B cell (primary cell): ENCODE data around the gene NOTCH3. TPM values are rescaled to one million over a fixed set of nuclear protein-coding genes. Genes with fewer than 3 reads are reported as not detected.

Experiments
- ATAC-seq: fragments of 200-7000 bp; cut with Tn5 transposase; one replicate; pipeline ENCODE4 v1.10.0; 2021; ENCODE audit warnings: low read depth, mild to moderate bottlenecking, moderate number of reproducible peaks, moderate library complexity
- CTCF ChIA-PET: fragments of 350-600 bp; sonication (Branson Sonifier 250); formaldehyde crosslinking; loops from one replicate; lab custom pipeline; 2021; ENCODE audit warnings: antibody characterized with exemption, inconsistent platforms; lab: Charles Lee
- POLR2A ChIA-PET: fragments of 350-600 bp; sonication (Branson Sonifier 250); formaldehyde crosslinking; loops from one replicate; lab custom pipeline; 2021; ENCODE audit warnings: antibody characterized with exemption; lab: Charles Lee
- DNase-seq: peaks from one replicate; pipeline ENCODE4 v3.0.0; 2013
- H2AFZ ChIP-seq: 2 replicates; pipeline ENCODE4 v1.6.1; 2012; ENCODE audit warnings: mild to moderate bottlenecking, low read depth, low read length; ENCODE audit not compliant: insufficient read depth, poor library complexity, severe bottlenecking
- H3K27ac ChIP-seq, 2 donors: 1 replicate in 1 of 2; 2 replicates in 1 of 2; pipeline ENCODE4 v1.5.1; 2012 to 2013; ENCODE audit warnings: low read length in 2 of 2, mild to moderate bottlenecking in 2 of 2, moderate library complexity in 1 of 2
- H3K27me3 ChIP-seq, 4 experiments: fragments of 200-600 bp in 1 of 4; sonication (generic) in 1 of 4; replicated peaks in 1 of 4; 1 replicate in 2 of 4; 2 replicates in 2 of 4; pipeline versions ENCODE4 v1.6.1 to v1.7.0; 2013 to 2016; ENCODE audit warnings: low read length in 3 of 4, mild to moderate bottlenecking in 2 of 4, mixed read lengths in 1 of 4, moderate library complexity in 1 of 4; ENCODE audit not compliant: insufficient read depth in 4 of 4, control insufficient read depth in 3 of 4; ENCODE audit errors: control extremely low read depth in 1 of 4
- H3K36me3 ChIP-seq, 2 experiments: replicated peaks in 1 of 2; 1 replicate in 1 of 2; 2 replicates in 1 of 2; pipeline versions ENCODE4 v1.6.1 to v1.7.1; 2013; ENCODE audit warnings: low read length in 1 of 2; ENCODE audit not compliant: insufficient read depth in 2 of 2, control insufficient read depth in 1 of 2; ENCODE audit errors: control extremely low read depth in 1 of 2, extremely low read depth in 1 of 2
- H3K4me1 ChIP-seq, 2 donors: fragments of 200-600 bp in 1 of 2; sonication (generic) in 1 of 2; 1 replicate in 1 of 2; 2 replicates in 1 of 2; pipeline versions ENCODE4 v1.5.1 to v1.6.1; 2013 to 2017; ENCODE audit warnings: low read length in 2 of 2; ENCODE audit not compliant: control insufficient read depth in 2 of 2, insufficient read depth in 2 of 2
- H3K4me2 ChIP-seq: replicated peaks from 2 replicates; pipeline ENCODE3; 2012; ENCODE audit warnings: mild to moderate bottlenecking, low read depth, low read length; ENCODE audit not compliant: poor library complexity, severe bottlenecking
- H3K4me3 ChIP-seq, 5 experiments: fragments of 200-600 bp in 1 of 5; sonication (generic) in 1 of 5; 1 replicate in 3 of 5; 2 replicates in 2 of 5; pipeline versions ENCODE4 v1.5.1 to v1.7.0; 2011 to 2016; ENCODE audit warnings: low read length in 4 of 5, mild to moderate bottlenecking in 4 of 5, low read depth in 2 of 5, control low read depth in 1 of 5, moderate library complexity in 1 of 5; ENCODE audit not compliant: insufficient read depth in 1 of 5; ENCODE audit errors: control extremely low read depth in 1 of 5, extremely low read depth in 1 of 5
- H3K79me2 ChIP-seq: fragments of 200-600 bp; sonication (generic); one replicate; pipeline ENCODE4 v1.6.0; 2016; ENCODE audit warnings: low read length; ENCODE audit not compliant: control insufficient read depth, insufficient read depth
- H3K9ac ChIP-seq: fragments of 200-600 bp; sonication (generic); 2 replicates; pipeline ENCODE4 v1.6.1; 2017; ENCODE audit warnings: mild to moderate bottlenecking, low read length, moderate library complexity
- H3K9me3 ChIP-seq, 3 donors: one replicate each; pipeline versions ENCODE4 v1.6.1 to v1.7.1; 2013; ENCODE audit warnings: low read length in 2 of 3; ENCODE audit not compliant: control insufficient read depth in 2 of 3, insufficient read depth in 1 of 3; ENCODE audit errors: control extremely low read depth in 1 of 3
- H4K20me1 ChIP-seq: 2 replicates; pipeline ENCODE4 v1.6.0; 2012; ENCODE audit warnings: mild to moderate bottlenecking, low read length; ENCODE audit not compliant: insufficient read depth, control insufficient read depth, poor library complexity, severe bottlenecking
- H3K27ac Mint-ChIP-seq: one replicate; pipeline ENCODE4 v1.8.0; 2021; ENCODE audit warnings: mixed read lengths
- H3K27me3 Mint-ChIP-seq: one replicate; pipeline ENCODE4 v1.8.0; 2021; ENCODE audit warnings: mixed read lengths
- H3K4me1 Mint-ChIP-seq: one replicate; pipeline ENCODE4 v1.8.0; 2021; ENCODE audit warnings: mixed read lengths
- H3K4me3 Mint-ChIP-seq: one replicate; pipeline ENCODE4 v1.8.0; 2021; ENCODE audit warnings: mixed read lengths
- H3K9me3 Mint-ChIP-seq: one replicate; pipeline ENCODE4 v1.8.0; 2022; ENCODE audit warnings: mixed read lengths; ENCODE audit not compliant: insufficient read depth
- CTCF ChIP-seq: fragments of 200-600 bp; IDR thresholded peaks from one replicate; pipeline ENCODE4 v1.8.0; 2022; ENCODE audit warnings: antibody characterized with exemption, mild to moderate bottlenecking
- EZH2 ChIP-seq: IDR thresholded peaks from 2 replicates; pipeline ENCODE4 v1.6.1; 2012; ENCODE audit warnings: borderline replicate concordance, low read depth, mild to moderate bottlenecking, moderate library complexity, low read length; ENCODE audit not compliant: insufficient read depth, poor library complexity, severe bottlenecking
- WGBS: methylation state at CpG from one replicate; pipeline ENCODE4 v1.1.5; 2013; ENCODE audit warnings: missing lambda C conversion rate; ENCODE audit not compliant: insufficient coverage; 5-methylcytosine and 5-hydroxymethylcytosine counted together
- intact Hi-C: fragments of 100-400 bp; cut with micrococcal nuclease; formaldehyde crosslinking; loops from one replicate; pipeline ENCODE4 v1.10.0; 2022
- polyA plus RNA-seq: library from polyadenylated mRNA; depleted of rRNA; stranded (reverse); fragments of >200 nt; gene quantifications from 2 replicates; pipeline ENCODE4 v1.2.3, GENCODE V29; 2012
- total RNA-seq, 2 donors: library from RNA; stranded (reverse); fragments of 120-200 nt in 1 of 2; gene quantifications; 1 replicate in 1 of 2; 2 replicates in 1 of 2; pipeline versions ENCODE4 v1.2.3 to v1.2.4, GENCODE V29; 2013 to 2022

Gene NOTCH3
- total and polyA plus RNA-seq, 2 donors (not counting 1 experiment from before 2014, with no cell fraction given) = 0.01 to 0.05 TPM

- DNase-seq (no peak), ATAC-seq (no peak)
- Mint-ChIP-seq H3K9me3 (no peaks in the 10 kb centered on the region), H3K27me3 (peaks cover 18% of the 10 kb centered on the region), H3K4me1 (peaks cover 18% of the 10 kb centered on the region), H3K4me3 (peak overlapping the region; percentile 91), H3K27ac (peak overlapping the region; percentile 53)
- CTCF ChIA-PET = no interaction called here
- Histone ChIP-seq H2AFZ (peak overlapping the region; percentile 74), H3K9me3 (no peaks in the 10 kb centered on the region), H3K4me1 (peaks cover 16 to 17% of the 10 kb centered on the region in 2 donors), H4K20me1 (no peaks in the 10 kb centered on the region), H3K27ac (no peak overlapping the region), H3K4me2 (peak overlapping the region; percentile 99), H3K4me3 (peak overlapping the region; percentile 30 to 70 (median 57)), H3K79me2 (no peaks in the 10 kb centered on the region), H3K9ac (peak overlapping the region; percentile 64), H3K36me3 (no peaks in the 10 kb centered on the region), H3K27me3 (peaks cover 0 to 19% (median 5%) of the 10 kb centered on the region in 4 experiments)
- intact Hi-C loops = no loop called here
- WGBS = 14% methylated on average over 49 of the region's 51 CpGs
- TF ChIP-seq EZH2 (no peak), CTCF (no peak)
- POLR2A ChIA-PET = interaction anchor here (0.6 kb wide), 1 partner anchor 48 kb away, joined by 10 read pairs; no protein-coding TSS in a partner anchor
Observed at GRCh38 chr19:15223649-15224361, 23.0 kb upstream of the NOTCH3 start.
